ENCODE results near the gene CNOT3.
"Not testable (repeated sequence)": the region's sequence is repeated elsewhere in the genome, so short reads cannot be mapped to it uniquely, and the experiment has no call there.

Gene CNOT3

DNA sequence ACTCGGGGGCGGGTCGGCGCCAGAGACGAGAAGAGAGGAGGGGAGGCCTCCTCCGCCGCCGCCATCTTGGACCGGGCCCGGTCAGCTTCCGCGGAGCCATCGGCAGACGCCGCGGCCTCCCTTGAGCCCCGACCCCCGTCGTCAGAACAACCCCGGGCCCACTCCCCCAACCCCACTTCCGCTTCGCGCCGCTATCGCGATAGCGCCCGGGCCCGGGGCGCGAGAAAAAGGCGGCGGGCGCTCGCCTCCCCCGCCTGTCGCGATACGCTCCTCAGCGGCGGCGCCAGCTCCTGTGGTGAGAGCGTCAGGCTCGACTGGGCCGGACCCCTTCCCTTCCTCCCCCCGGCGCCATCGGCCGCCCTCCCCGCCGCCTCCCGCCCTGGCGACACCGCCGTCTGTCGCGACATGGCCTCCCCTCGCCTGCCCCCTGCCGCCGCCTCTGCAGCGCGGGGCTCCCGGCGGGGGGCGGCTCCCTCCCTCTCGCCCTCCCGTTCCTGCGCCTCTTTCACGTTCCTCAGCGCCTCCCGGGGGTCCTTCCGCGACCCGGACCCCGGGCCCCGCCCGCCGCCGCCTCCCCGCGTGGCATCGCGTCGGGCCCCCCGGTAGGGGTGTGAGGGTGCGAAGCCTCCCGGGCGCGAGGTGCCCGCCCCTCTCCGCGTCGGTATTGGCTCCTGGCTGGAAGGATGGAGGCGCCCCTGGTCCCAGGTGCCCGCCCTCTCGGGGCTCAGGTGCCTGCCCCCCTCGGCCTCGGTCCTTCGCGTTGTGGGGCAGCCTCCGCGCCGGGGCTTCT is at the start of gene CNOT3:
CNOT3 (plus strand) TSS at position 64 of the 790 bp plus-strand sequence. CDS start 5,217 bp downstream, outside the sequence.
- no peak for DNase-seq (ENCODE audit: low spot score)

- DNase-seq (ENCODE audit: low spot score) = no peak
Measured at GRCh38 chr19:54094426-54095000, 43.0 kb upstream of the CNOT3 start.

- DNase-seq (ENCODE audit: low spot score) = no peak
Measured at GRCh38 chr19:54095136-54095858, 42.3 kb upstream of the CNOT3 start.

- peak; percentile 50 for DNase-seq (ENCODE audit: low spot score)
Measured at GRCh38 chr19:54095859-54096616, 41.5 kb upstream of the CNOT3 start.

- peak; percentile 53 for DNase-seq (ENCODE audit: low spot score)
Measured at GRCh38 chr19:54096617-54097106, 40.9 kb upstream of the CNOT3 start.

- DNase-seq (ENCODE audit: low spot score) = no peak
Measured at GRCh38 chr19:54099190-54099902, 38.2 kb upstream of the CNOT3 start.

DNA sequence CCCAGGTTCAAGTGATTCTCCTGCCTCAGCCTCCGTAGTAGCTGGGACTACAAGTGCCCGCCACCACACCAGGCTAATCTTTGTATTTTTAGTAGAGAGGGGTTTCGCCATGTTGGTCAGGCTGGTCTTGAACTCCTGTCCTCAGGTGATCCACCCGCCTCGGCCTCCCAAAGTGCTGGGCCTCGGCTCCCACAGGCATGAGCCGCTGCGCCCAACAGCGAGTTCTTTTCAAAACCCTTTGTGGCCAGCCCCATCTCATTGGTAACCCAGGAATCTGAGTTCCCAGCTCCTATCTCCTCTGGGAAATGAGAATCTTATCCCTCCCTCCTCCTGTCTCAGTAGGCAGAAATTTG is 37.7 kb upstream of the CNOT3 start:
- DNase-seq (ENCODE audit: low spot score) = not testable (repeated sequence)

DNA sequence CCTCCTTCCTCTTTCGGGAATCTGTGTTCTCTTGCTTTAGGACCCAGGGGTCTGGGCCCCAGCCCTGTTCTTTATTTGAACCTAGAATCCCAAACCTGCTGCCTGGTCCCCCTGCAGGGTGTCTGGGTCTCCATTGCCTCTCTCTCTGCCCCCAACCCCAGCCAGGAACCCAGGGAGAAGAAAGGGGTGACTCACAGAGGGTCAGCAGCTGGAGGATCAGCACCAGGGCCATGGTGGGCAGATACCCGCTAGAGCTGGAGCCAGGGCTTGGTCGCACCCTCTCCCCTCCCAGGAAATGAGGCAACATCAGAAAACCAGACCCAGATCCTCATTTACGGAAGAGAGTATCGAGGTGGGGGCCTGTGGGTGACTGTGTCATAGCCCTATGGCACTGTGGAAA is 37.0 kb upstream of the CNOT3 start, which contains the start of gene OSCAR:
OSCAR (minus strand) TSS at position 243 of the 400 bp plus-strand sequence; CDS start at position 232, 11 bp downstream.
- no peak for DNase-seq (ENCODE audit: low spot score)

DNA sequence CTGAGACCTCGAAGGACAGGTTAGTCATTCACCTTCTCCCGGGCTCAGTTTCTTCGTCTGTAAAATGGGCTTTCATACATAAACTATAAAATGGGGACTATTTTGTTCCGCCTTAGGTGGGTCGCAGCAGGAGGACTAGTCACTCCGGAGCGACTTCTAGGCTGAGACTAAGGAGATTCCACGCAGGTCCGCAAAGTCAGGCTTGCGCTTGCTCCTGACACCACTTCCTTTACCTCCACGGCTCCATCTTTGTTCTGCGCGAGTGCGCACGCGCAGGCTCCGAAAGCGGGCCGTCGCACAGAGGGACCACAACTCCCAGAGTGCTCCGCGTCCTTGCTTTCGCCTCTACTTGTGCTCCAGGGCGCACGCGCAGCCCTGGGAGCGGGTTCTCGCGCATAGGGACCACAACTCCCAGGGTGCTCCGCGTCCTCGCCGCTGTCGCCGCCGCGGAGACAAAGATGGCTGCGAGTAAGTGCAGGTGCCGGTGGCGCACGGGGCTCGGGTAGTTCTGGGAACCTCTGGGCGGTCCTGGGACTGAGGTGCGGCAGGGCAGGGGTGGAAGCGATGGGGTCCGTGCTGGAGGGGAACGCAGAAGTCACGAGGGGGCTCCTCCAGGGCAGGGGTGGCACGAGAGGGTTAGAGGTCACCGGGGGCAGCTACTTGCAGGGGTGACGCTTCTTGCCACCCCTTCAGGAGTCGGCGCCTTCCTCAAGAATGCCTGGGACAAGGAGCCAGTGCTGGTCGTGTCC is 35.0 kb upstream of the CNOT3 start, which contains the start of gene NDUFA3:
NDUFA3 (plus strand) TSS at position 435 of the 749 bp plus-strand sequence; CDS start at position 459, 24 bp downstream.
- peak; percentile 99 for DNase-seq (ENCODE audit: low spot score)

- DNase-seq (ENCODE audit: low spot score) = no peak
Measured at GRCh38 chr19:54104998-54105715, 32.4 kb upstream of the CNOT3 start.

DNA sequence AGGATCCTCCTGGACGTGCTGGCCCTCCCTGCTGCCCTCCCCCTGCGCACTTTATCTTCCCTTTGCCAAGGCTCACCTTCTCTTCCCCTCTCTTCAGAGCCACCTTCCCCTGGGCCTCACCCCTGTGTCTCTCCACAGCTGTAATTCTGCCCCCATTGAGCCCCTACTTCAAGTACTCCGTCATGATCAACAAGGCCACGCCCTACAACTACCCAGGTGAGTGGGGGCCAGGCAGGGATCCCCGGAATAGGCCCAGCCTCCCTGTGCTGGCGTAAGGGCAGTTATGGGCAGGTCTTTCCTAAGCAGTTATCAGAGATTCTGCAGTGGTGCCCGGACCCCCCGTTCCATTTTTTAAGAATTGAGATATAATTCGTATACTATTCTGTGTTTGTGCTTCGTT is 31.8 kb upstream of the CNOT3 start:
- no peak for DNase-seq (ENCODE audit: low spot score)

- no peak for DNase-seq (ENCODE audit: low spot score)
Measured at GRCh38 chr19:54106716-54107115, 30.8 kb upstream of the CNOT3 start.

DNA sequence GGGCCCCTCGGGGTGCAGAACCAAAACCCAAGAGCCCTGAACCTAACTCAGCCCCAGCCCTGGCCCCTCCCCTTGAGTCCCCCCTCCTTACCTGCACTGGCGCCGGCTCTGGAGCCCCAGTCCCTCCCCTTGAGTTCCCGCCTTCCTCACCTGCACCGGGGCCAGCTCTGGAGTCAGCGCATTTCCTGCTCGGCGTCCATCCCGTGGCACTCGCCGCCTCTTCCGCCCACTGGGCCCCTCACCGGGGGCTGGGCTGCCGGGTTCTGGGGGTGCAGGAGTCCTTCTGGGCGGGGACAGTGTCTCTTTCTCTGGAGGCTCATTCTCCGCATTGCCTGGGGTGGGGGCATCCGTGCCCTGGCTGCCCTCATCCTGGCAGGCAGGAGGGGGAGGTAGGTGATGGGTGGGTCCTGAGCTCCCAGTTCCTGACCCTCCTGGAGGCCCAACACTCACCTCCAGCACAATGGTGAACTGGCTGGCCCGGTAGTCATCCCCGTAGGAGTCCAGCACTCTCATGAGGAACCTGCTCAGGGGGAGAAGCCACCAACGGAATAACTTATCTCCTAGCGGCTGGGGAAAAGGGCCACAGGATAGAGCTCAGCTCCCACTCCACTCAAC is 29.6 kb upstream of the CNOT3 start:
- DNase-seq (ENCODE audit: low spot score) = no peak

- no peak for DNase-seq (ENCODE audit: low spot score)
Measured at GRCh38 chr19:54108496-54108895, 29.1 kb upstream of the CNOT3 start.

- DNase-seq (ENCODE audit: low spot score) = no peak
Measured at GRCh38 chr19:54109651-54110050, 27.9 kb upstream of the CNOT3 start.

GRCh38 chr19:54114340-54115108 is 23.0 kb upstream of the CNOT3 start:
- no peak for DNase-seq (ENCODE audit: low spot score)

DNA sequence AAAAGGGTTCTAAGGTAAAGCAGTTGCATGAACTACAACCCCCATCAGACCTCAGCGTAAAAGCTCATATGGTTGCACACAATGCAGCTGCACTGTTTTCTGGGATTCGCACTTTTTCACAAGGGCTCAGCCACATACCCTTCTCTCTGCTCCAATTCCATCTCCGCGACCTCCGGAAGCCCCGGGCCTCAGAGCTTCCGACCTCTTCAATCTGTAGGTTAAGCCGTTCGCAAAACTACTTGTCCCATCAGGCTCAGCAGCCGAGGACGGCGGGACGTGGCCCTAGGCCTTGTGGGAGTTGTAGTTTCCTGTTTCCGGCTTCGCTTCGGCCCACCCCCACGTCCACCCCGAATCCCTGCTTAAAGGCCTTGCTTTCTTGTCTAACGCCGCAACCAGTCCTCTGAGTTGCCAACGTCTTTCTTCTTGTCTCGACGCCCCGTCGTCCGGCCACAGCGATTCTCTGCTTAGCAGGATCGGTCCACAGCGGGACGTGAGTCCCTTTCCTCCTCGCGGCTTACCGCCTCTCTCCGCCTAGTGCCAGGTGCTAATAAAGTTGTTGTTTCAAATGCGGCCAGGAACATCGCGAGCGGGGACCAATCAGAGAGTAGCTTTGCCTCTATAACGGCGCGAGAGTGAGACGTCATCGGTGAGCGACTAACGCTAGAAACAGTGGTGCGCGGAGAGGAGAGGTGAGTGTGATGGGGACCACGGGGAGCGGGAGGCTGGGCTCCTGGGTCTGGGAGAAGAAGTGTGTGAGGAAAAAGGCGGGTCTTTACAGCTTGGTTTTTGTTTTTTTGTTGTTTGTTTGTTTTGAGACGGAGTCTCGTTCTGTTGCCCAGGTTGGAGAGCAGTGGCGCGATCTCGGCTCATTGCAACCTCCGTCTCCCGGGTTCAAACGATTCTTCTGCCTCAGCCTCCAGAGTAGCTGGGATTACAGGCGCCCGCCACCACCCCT is 22.2 kb upstream of the CNOT3 start, which contains the start of the genes PRPF31 and TFPT:
PRPF31 (plus strand) TSS at position 646 of the 955 bp plus-strand sequence. CDS start 2,525 bp downstream, outside the sequence.
TFPT (minus strand) TSS at position 549 of the 955 bp plus-strand sequence; CDS start at position 161, 388 bp downstream.
- peak; percentile 98 for DNase-seq (ENCODE audit: low spot score)

Data from HuH-7 (cell line).